Hepatocyte (in vitro differentiated cells): ENCODE measurements around the gene CERS1. TPM values are rescaled to one million over a fixed set of nuclear protein-coding genes. Genes with fewer than 3 reads are reported as not detected.

Experiments
- DNase-seq: peaks from one replicate; pipeline ENCODE4 v3.0.0-alpha.2; 2016; ENCODE audit warnings: low spot score
- H2AFZ ChIP-seq: fragments of 200-600 bp; sonication (generic); 2 replicates; pipeline ENCODE4 v1.6.0; 2016; ENCODE audit warnings: antibody characterized with exemption, mild to moderate bottlenecking
- H3K27ac ChIP-seq: fragments of 200-600 bp; sonication (generic); 2 replicates; pipeline ENCODE4 v1.5.1; 2016; ENCODE audit warnings: mild to moderate bottlenecking
- H3K27me3 ChIP-seq: fragments of 200-600 bp; sonication (generic); 2 replicates; pipeline ENCODE4 v1.6.1; 2016
- H3K36me3 ChIP-seq: fragments of 200-600 bp; sonication (generic); replicated peaks from 2 replicates; pipeline ENCODE4 v1.5.1; 2016; ENCODE audit warnings: low read depth; ENCODE audit not compliant: insufficient read depth
- H3K4me1 ChIP-seq: fragments of 200-600 bp; sonication (generic); 2 replicates; pipeline ENCODE4 v1.5.1; 2016; ENCODE audit warnings: mild to moderate bottlenecking, moderate library complexity; ENCODE audit not compliant: insufficient read depth
- H3K4me2 ChIP-seq: fragments of 200-600 bp; sonication (generic); 2 replicates; pipeline ENCODE4 v1.6.0; 2016
- H3K4me3 ChIP-seq: fragments of 200-600 bp; sonication (generic); 2 replicates; pipeline ENCODE4 v1.5.1; 2016; ENCODE audit warnings: mild to moderate bottlenecking
- H3K79me2 ChIP-seq: fragments of 200-600 bp; sonication (generic); 2 replicates; pipeline ENCODE4 v1.6.0; 2017; ENCODE audit warnings: mild to moderate bottlenecking
- H3K9me2 ChIP-seq: fragments of 200-600 bp; sonication (generic); replicated peaks from 2 replicates; pipeline ENCODE4 v1.6.0; 2017; ENCODE audit warnings: mild to moderate bottlenecking; ENCODE audit not compliant: insufficient read depth
- H3K9me3 ChIP-seq: fragments of 200-600 bp; sonication (generic); 2 replicates; pipeline ENCODE4 v1.5.1; 2016; ENCODE audit warnings: low read depth, mild to moderate bottlenecking
- H4K20me1 ChIP-seq: fragments of 200-600 bp; sonication (generic); 2 replicates; pipeline ENCODE4 v1.6.0; 2016; ENCODE audit warnings: mild to moderate bottlenecking; ENCODE audit not compliant: insufficient read depth, poor library complexity, severe bottlenecking
- CTCF ChIP-seq: fragments of 200-600 bp; sonication (generic); IDR thresholded peaks from 2 replicates; pipeline ENCODE4 v1.5.1; 2016; ENCODE audit warnings: antibody characterized with exemption, mild to moderate bottlenecking; ENCODE audit not compliant: poor library complexity
- EZH2 ChIP-seq: fragments of 200-600 bp; sonication (generic); IDR thresholded peaks from 2 replicates; pipeline ENCODE4 v1.6.1; 2016; ENCODE audit warnings: antibody characterized with exemption, mild to moderate bottlenecking, borderline replicate concordance
- EZH2phosphoT487 ChIP-seq: fragments of 200-600 bp; sonication (generic); IDR thresholded peaks from one replicate; pipeline ENCODE4 v1.6.1; 2018; ENCODE audit warnings: antibody characterized with exemption, mild to moderate bottlenecking, low read depth, moderate library complexity; ENCODE audit not compliant: unreplicated experiment, severe bottlenecking
- WGBS: methylation state at CpG from one replicate; pipeline ENCODE4 v1.1.6; 2016; ENCODE audit warnings: low lambda C conversion rate; ENCODE audit errors: missing lambda C conversion rate; 5-methylcytosine and 5-hydroxymethylcytosine counted together
- polyA plus RNA-seq: library from polyadenylated mRNA; unstranded; fragments of >200 nt; fragmentation: Nextera tagmentation; extraction: Ambion mirVana; gene quantifications from 2 replicates; pipeline ENCODE4 v1.2.1, GENCODE V29; 2016
- total RNA-seq: library from RNA; depleted of rRNA; stranded (reverse); fragments of >200 nt; gene quantifications from 2 replicates; pipeline ENCODE4 v1.2.3, GENCODE V29; 2014

CERS1 gene
- total and polyA plus RNA-seq, 2 experiments from 2014 or later = 5.3 to 5.7 TPM

GRCh38 chr19:18833849-18834643 lies 61.9 kb downstream of the CERS1 start:
- peaks cover 15% of the 10 kb centered on the region for H3K4me1 ChIP-seq
- H3K4me3 ChIP-seq = peak overlapping the region; percentile 78
- peak; percentile 51 for DNase-seq
- TF ChIP-seq EZH2phosphoT487 = no peak
- no peak for TF ChIP-seq EZH2
- TF ChIP-seq CTCF = no peak
- H2AFZ ChIP-seq = no peak overlapping the region
- H4K20me1 ChIP-seq = peaks cover 68% of the 10 kb centered on the region
- H3K27ac ChIP-seq = peak overlapping the region; percentile 96
- no peaks in the 10 kb centered on the region for H3K36me3 ChIP-seq
- peak overlapping the region; percentile 99 for H3K4me2 ChIP-seq
- H3K27me3 ChIP-seq = no peaks in the 10 kb centered on the region
- no peaks in the 10 kb centered on the region for H3K9me3 ChIP-seq
- peaks cover 74% of the 10 kb centered on the region for H3K79me2 ChIP-seq
- H3K9me2 ChIP-seq = no peaks in the 10 kb centered on the region
- WGBS = 31% methylated on average over 18 of the region's 18 CpGs

GRCh38 chr19:18833141-18833476 lies 62.8 kb downstream of the CERS1 start:
- Histone ChIP-seq H3K36me3 (no peaks in the 10 kb centered on the region), H3K9me2 (no peaks in the 10 kb centered on the region), H3K27ac (peak overlapping the region; percentile 96), H3K27me3 (no peaks in the 10 kb centered on the region), H3K4me2 (peak overlapping the region; percentile 99), H2AFZ (no peak overlapping the region), H3K9me3 (no peaks in the 10 kb centered on the region), H3K4me1 (peaks cover 15% of the 10 kb centered on the region), H3K79me2 (peaks cover 65% of the 10 kb centered on the region), H3K4me3 (peak overlapping the region; percentile 78), H4K20me1 (peaks cover 58% of the 10 kb centered on the region)
- TF ChIP-seq EZH2phosphoT487 (no peak), EZH2 (no peak), CTCF (no peak)
- DNase-seq = no peak
- 6% methylated on average over 9 of the region's 9 CpGs for WGBS

GRCh38 chr19:18832306-18833140 lies 63.4 kb downstream of the CERS1 start:
- WGBS = 1% methylated on average over 29 of the region's 69 CpGs
- Histone ChIP-seq H3K4me3 (peak overlapping the region; percentile 78), H3K9me2 (no peaks in the 10 kb centered on the region), H3K9me3 (no peaks in the 10 kb centered on the region), H3K36me3 (no peaks in the 10 kb centered on the region), H3K4me2 (peak overlapping the region; percentile 99), H3K27ac (peak overlapping the region; percentile 96), H3K27me3 (no peaks in the 10 kb centered on the region), H3K79me2 (peaks cover 59% of the 10 kb centered on the region), H3K4me1 (peaks cover 15% of the 10 kb centered on the region), H4K20me1 (peaks cover 52% of the 10 kb centered on the region), H2AFZ (no peak overlapping the region)
- peak; percentile 55 for DNase-seq
- no peak for TF ChIP-seq EZH2phosphoT487
- TF ChIP-seq CTCF = peak; percentile 18
- no peak for TF ChIP-seq EZH2
